Transverse colon (tissue), 4 donors: ENCODE results near the gene TMEM108. TPM values are rescaled to one million over a fixed set of nuclear protein-coding genes. Genes with fewer than 3 reads are reported as not detected.

Experiments used
- DNase-seq: peaks from one replicate; pipeline ENCODE4 v3.0.0-alpha.2; 2019
- H3K27ac ChIP-seq, 4 donors: fragments of 200-600 bp; sonication (generic); 2 replicates each; pipeline ENCODE4 v1.5.1; 2016 to 2018; ENCODE audit warnings: inconsistent platforms in 4 of 4
- H3K27me3 ChIP-seq: fragments of 200-600 bp; sonication (generic); 2 replicates; pipeline ENCODE4 v1.5.1; 2017; ENCODE audit warnings: inconsistent platforms
- H3K36me3 ChIP-seq, 4 donors: fragments of 200-600 bp; sonication (generic); 2 replicates each; pipeline ENCODE4 v1.5.1; 2017 to 2019; ENCODE audit warnings: inconsistent platforms in 4 of 4
- H3K4me1 ChIP-seq, 4 donors: fragments of 200-600 bp; sonication (generic); 2 replicates each; pipeline ENCODE4 v1.5.1; 2017 to 2020; ENCODE audit warnings: inconsistent platforms in 4 of 4
- H3K4me3 ChIP-seq, 4 donors: fragments of 200-600 bp; sonication (generic); 1 replicate in 1 of 4; 2 replicates in 3 of 4; pipeline versions ENCODE4 v1.5.1 to v1.6.1; 2017 to 2019; ENCODE audit warnings: inconsistent platforms in 4 of 4
- H3K9me3 ChIP-seq, 2 donors: fragments of 200-600 bp; sonication (generic); 2 replicates each; pipeline ENCODE4 v1.5.1; 2017 to 2019; ENCODE audit warnings: inconsistent platforms in 2 of 2
- CTCF ChIP-seq, 5 experiments: fragments of 200-600 bp in 3 of 5; fragments of 450-650 bp in 2 of 5; sonication (generic) in 3 of 5; IDR thresholded peaks; 1 replicate in 2 of 5; 2 replicates in 3 of 5; pipeline ENCODE4 v1.5.1; 2016 to 2017; ENCODE audit warnings: antibody characterized with exemption in 5 of 5, inconsistent platforms in 3 of 5, mild to moderate bottlenecking in 2 of 5, moderate library complexity in 1 of 5
- EP300 ChIP-seq: sonication (generic); formaldehyde crosslinking; IDR thresholded peaks from one replicate; pipeline ENCODE4 v1.6.1; 2017; ENCODE audit warnings: antibody characterized with exemption, low read depth
- POLR2A ChIP-seq: fragments of 450-650 bp; IDR thresholded peaks from one replicate; pipeline ENCODE4 v1.6.1; 2016; ENCODE audit warnings: antibody characterized with exemption, mild to moderate bottlenecking, moderate library complexity
- POLR2AphosphoS5 ChIP-seq, 3 donors: sonication (generic); formaldehyde crosslinking; IDR thresholded peaks; one replicate each; pipeline ENCODE4 v1.6.1; 2016; ENCODE audit warnings: antibody characterized with exemption in 3 of 3
- WGBS, 2 donors: methylation state at CpG; one replicate each; pipeline ENCODE4 v1.1.5; 2018; ENCODE audit warnings: low coverage in 1 of 2; 5-methylcytosine and 5-hydroxymethylcytosine counted together
- in situ Hi-C, 4 donors: fragments of 200-750 bp; cut with MboI; loops; one replicate each; pipeline versions ENCODE4 v1.15.0 to v1.15.1; 2017; ENCODE audit warnings: low sequenced_read_pairs in 3 of 4, low pct_ligation_motif_present in 1 of 4, low pct_unique_long_range_greater_than_20kb in 1 of 4
- intact Hi-C: fragments of 100-400 bp; cut with DNase I; formaldehyde crosslinking; loops from one replicate; pipeline ENCODE4 v1.15.1; 2023; ENCODE audit warnings: low total_unique reads
- total RNA-seq, 4 donors: library from RNA; depleted of rRNA; stranded (reverse); fragments of >200 nt; gene quantifications; one replicate each; pipeline ENCODE4 v1.1.0, GENCODE V29; 2016

The TMEM108 gene
- total RNA-seq, 4 donors from 2014 or later, result 0.14 to 1.4 (median 0.80) TPM; not detected in 1

GRCh38 chr3:133393204-133393603 is 355.0 kb downstream of the TMEM108 start:
- intact Hi-C loops, result no loop called here
- Histone ChIP-seq H3K36me3 (no peaks in the 10 kb centered on the region), H3K27me3 (no peaks in the 10 kb centered on the region), H3K4me3 (no peak overlapping the region), H3K27ac (no peak overlapping the region), H3K4me1 (no peaks in the 10 kb centered on the region), H3K9me3 (no peaks in the 10 kb centered on the region)
- 50 to 63% methylated on average over 1 of the region's 1 CpG for WGBS, 2 donors
- DNase-seq, result no peak
- no peak for TF ChIP-seq POLR2AphosphoS5 (IDR thresholded peaks at IDR 0.05)
- no peak for TF ChIP-seq CTCF (IDR thresholded peaks at IDR 0.05)
- TF ChIP-seq POLR2A, result no peak
- TF ChIP-seq EP300, result no peak
- in situ Hi-C loops, result loop anchor here in 3 of 4 donors (25.0 kb wide), 2 partner anchors 356 to 656 kb away; partner anchors contain the start of gene TMEM108 (in 3 of the 3)

DNA sequence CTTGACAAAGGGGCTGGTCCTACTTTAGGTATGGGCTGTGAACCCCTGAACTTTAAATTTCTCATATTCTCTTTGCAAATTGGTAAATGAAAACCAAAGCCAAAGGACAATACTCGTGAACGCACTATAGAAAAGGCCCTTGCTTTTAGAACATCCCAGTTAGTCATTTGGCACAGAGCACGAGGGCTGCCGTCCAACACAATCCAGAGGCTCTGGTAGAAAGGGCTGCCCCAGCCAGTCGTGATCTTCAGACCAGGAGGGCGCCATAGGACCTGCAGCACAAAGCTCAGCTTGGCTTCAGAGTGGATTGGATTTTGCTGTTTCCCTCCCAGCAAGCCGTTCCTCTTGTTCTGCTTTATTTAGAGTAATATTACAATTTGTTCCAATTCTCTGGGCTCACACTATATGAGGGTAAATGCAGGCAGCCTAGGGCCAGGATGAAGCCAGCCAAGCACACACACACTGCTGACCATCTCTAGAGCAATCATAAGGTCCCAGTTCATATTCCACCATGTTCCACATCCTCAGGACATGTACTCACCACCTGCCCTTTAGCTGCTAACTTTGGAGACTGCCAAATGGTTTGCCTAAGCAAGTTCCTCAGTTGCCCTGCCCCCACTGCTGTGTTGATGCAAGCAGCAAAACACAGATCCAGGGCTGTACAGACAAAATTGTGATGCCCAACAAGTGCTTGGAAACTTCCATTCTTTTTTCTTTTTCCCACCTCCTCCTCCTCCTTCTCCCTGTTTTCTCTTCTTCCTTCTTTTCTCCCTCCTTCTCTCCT is 355.7 kb downstream of the TMEM108 start:
- no peaks in the 10 kb centered on the region for H3K4me1 ChIP-seq
- no peak overlapping the region for H3K27ac ChIP-seq
- no peaks in the 10 kb centered on the region for H3K9me3 ChIP-seq
- no peaks in the 10 kb centered on the region for H3K27me3 ChIP-seq
- H3K4me3 ChIP-seq, result no peak overlapping the region
- DNase-seq, result no peak
- intact Hi-C loops (no loop called here), in situ Hi-C loops (loop anchor here in 3 of 4 donors (25.0 kb wide), 2 partner anchors 357 to 657 kb away; partner anchors contain the start of gene TMEM108 (in 3 of the 3))
- no peaks in the 10 kb centered on the region for H3K36me3 ChIP-seq
- WGBS, 2 donors, result 64 to 79% methylated on average over 6 to 7 of the region's 7 CpGs
- TF ChIP-seq POLR2AphosphoS5 (IDR thresholded peaks at IDR 0.05) (no peak), CTCF (IDR thresholded peaks at IDR 0.05) (no peak), EP300 (no peak), POLR2A (no peak)

DNA sequence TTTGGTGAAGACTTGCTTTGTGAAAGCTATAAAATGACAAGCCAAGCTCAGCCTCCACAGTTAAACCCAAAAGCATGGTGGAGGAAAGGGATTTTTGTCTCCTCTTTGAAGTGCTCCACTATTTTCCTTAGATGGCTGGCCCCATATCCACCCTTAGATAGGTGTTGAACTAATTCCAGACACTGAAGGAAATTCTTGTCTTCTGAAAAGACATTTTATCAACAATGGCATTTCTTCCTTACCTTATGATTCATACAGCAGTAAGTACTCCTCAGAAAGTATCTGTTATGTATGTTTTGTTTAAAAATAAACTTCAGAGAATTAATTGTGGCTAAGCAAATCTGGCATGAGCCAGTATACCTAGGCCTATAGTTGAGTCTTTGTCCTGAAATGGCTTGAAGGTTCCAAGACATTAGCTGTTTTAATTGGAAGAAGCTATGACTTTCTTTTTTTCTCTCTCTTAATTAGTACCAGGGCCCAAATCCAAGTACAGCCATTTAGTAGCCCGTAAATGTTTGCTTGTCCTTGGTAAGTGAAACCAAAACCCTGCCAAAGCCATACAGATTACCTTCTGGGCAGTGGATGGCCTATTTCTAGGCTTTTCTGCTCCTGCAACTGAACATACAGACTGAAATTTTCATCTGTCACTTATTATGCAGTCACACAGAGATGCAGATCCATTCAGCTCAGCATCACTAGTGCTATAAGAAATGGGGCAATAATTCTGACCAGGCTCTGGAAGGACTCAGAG is 356.5 kb downstream of the TMEM108 start:
- no peaks in the 10 kb centered on the region for H3K4me1 ChIP-seq
- no peak for DNase-seq
- H3K27ac ChIP-seq, result no peak overlapping the region
- no peaks in the 10 kb centered on the region for H3K36me3 ChIP-seq
- in situ Hi-C loops, result loop anchor here in 3 of 4 donors (25.0 kb wide), 2 partner anchors 357 to 657 kb away; partner anchors contain the start of gene TMEM108 (in 3 of the 3)
- intact Hi-C loops, result no loop called here
- 82% methylated on average over 1 of the region's 1 CpG; no CpG with 5 or more reads in 1 of the 2 donors for WGBS, 2 donors
- TF ChIP-seq EP300, result no peak
- no peak for TF ChIP-seq POLR2A
- TF ChIP-seq CTCF (IDR thresholded peaks at IDR 0.05), result no peak
- TF ChIP-seq POLR2AphosphoS5 (IDR thresholded peaks at IDR 0.05), result no peak
- H3K27me3 ChIP-seq, result no peaks in the 10 kb centered on the region
- H3K4me3 ChIP-seq, result no peak overlapping the region
- H3K9me3 ChIP-seq, result no peaks in the 10 kb centered on the region

DNA sequence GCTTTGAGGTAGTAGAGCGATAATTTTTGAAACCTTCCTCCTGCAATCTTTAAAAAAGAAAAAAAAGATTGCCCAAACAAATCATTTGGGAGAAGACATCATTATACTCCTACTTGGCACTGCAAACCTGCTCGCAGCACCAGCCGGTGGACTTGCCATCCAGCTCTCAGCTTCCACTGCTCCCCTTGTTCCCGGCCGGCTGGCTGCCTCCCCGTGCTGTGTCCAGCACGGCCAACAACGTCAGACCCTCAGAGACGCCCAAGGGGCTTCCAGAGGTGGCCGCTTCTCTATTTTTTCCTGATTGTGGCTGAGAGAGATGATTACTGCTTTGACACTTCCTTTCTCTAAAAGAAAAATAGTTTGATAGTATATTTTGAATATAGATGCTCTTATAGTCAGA is 358.7 kb downstream of the TMEM108 start:
- in situ Hi-C loops, result loop anchor here in 3 of 4 donors (25.0 kb wide), 2 partner anchors 360 to 660 kb away; partner anchors contain the start of gene TMEM108 (in 3 of the 3)
- intact Hi-C loops, result no loop called here

More for the DNA sequence above, 358.7 kb downstream of the TMEM108 start:
- Histone ChIP-seq H3K27me3 (no peaks in the 10 kb centered on the region), H3K4me1 (no peaks in the 10 kb centered on the region), H3K27ac (no peak overlapping the region), H3K9me3 (no peaks in the 10 kb centered on the region), H3K4me3 (no peak overlapping the region), H3K36me3 (no peaks in the 10 kb centered on the region)
- no peak for DNase-seq
- 86 to 100% methylated on average over 1 to 10 of the region's 10 CpGs for WGBS, 2 donors
- TF ChIP-seq POLR2AphosphoS5 (IDR thresholded peaks at IDR 0.05) (no peak), EP300 (no peak), CTCF (IDR thresholded peaks at IDR 0.05) (no peak), POLR2A (no peak)
